ENCODE data around the gene TIRAP. TPM values are rescaled to one million over a fixed set of nuclear protein-coding genes. Genes with fewer than 3 reads are reported as not detected.
A peak's percentile ranks its signal among the peaks of the same experiment; 100 is the strongest.

TIRAP gene
- total and polyA plus RNA-seq, 8 donors: 5.3 to 8.2 (median 6.3) TPM

- 86 to 87% methylated on average over 5 of the region's 5 CpGs for WGBS, 2 donors
- H3K27ac ChIP-seq: no peak overlapping the region
- DNase-seq (no peak), FAIRE-seq (no peak), ATAC-seq (no peak)
- no peaks in the 10 kb centered on the region for H3K36me3 ChIP-seq
- H3K27me3 ChIP-seq: no peaks in the 10 kb centered on the region
- no peak overlapping the region for H3K4me3 ChIP-seq
- intact Hi-C loops (cut with DNase I): no loop called here
- no peak for TF ChIP-seq CTCF (IDR thresholded peaks at IDR 0.05)
- peaks cover 0 to 18% (median 3%) of the 10 kb centered on the region in 3 donors for H3K4me1 ChIP-seq
- H3K9me3 ChIP-seq: no peaks in the 10 kb centered on the region
These were observed 2.3 kb upstream of the TIRAP start for GRCh38 chr11:126280595-126280994.

GRCh38 chr11:126281245-126281644 is 1.6 kb upstream of the TIRAP start:
- no peaks in the 10 kb centered on the region for H3K36me3 ChIP-seq
- no peak overlapping the region for H3K27ac ChIP-seq
- H3K27me3 ChIP-seq: no peaks in the 10 kb centered on the region
- WGBS, 2 donors: 78 to 82% methylated on average over 6 of the region's 6 CpGs
- intact Hi-C loops (cut with DNase I): no loop called here
- no peak overlapping the region for H3K4me3 ChIP-seq
- H3K9me3 ChIP-seq: no peaks in the 10 kb centered on the region
- H3K4me1 ChIP-seq: peaks cover 0 to 18% (median 3%) of the 10 kb centered on the region in 3 donors
- no peak for DNase-seq
- no peak for FAIRE-seq
- no peak for ATAC-seq
- no peak for TF ChIP-seq CTCF (IDR thresholded peaks at IDR 0.05)

DNA sequence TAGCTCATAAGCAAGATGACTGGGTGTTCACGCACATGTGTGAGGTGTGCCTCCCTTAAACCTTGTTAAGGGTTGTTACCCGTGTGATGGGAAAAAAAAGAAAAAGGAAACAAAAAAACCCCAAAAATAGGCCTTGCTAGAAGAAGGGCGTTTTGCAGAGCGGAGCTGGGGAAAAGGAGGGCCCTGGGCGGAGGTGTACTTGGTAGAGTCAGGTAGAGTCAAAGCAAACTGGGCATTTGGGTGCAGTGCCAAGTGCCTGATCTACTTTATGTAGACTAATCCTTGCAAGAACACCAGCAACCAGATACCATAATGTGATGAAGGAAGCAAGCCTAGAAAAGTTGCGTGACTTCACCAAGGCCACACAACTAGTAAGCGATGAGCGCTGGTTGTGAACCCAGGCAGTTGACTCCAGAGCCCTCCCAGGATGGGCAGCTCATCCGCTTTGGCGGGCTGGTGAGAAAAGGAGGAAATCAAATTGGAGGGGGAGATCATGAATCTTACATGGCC is 1.2 kb upstream of the TIRAP start:
- no peak for DNase-seq
- peak overlapping the region in 1 of 4 donors; percentile 88 for H3K27ac ChIP-seq
- ATAC-seq: no peak

DNA sequence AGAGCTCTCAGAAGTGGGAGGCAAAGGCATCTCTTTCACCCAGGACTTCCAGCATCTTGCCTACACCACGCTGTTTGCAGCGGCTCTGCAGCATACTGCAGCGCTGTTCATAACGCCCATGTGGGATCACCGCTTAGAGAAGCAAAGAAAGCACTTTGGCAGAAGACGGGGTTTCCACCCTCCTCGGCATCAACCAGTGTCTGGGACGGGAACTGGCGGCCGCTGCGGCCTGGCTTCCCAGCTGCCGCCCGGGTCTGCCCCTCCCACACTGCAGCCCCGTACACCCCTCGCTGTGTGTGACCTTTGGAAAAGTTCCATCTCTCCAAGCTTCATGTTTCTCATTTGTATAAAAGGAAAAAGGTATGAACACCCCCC is 545 bp upstream of the TIRAP start:
- no peak for TF ChIP-seq CTCF (IDR thresholded peaks at IDR 0.05)
- Histone ChIP-seq H3K36me3 (no peaks in the 10 kb centered on the region), H3K4me1 (peaks cover 0 to 18% (median 3%) of the 10 kb centered on the region in 3 donors), H3K27me3 (no peaks in the 10 kb centered on the region), H3K27ac (peak overlapping the region; percentile 84 to 90 (median 88)), H3K9me3 (no peaks in the 10 kb centered on the region), H3K4me3 (peak overlapping the region; percentile 56 to 77 (median 72))
- DNase-seq (peak in 4 of 6 donors; percentile 34 to 71 (median 44)), FAIRE-seq (no peak), ATAC-seq (peak; percentile 56 to 75 (median 70))
- 2% methylated on average over 15 of the region's 15 CpGs for WGBS, 2 donors
- intact Hi-C loops (cut with DNase I): no loop called here

More for the DNA sequence above, 1.2 kb upstream of the TIRAP start:
- no peak for FAIRE-seq
- no peaks in the 10 kb centered on the region for H3K36me3 ChIP-seq
- H3K9me3 ChIP-seq: no peaks in the 10 kb centered on the region
- H3K4me1 ChIP-seq: peaks cover 0 to 18% (median 3%) of the 10 kb centered on the region in 3 donors
- H3K27me3 ChIP-seq: no peaks in the 10 kb centered on the region
- TF ChIP-seq CTCF (IDR thresholded peaks at IDR 0.05): no peak
- WGBS, 2 donors: 89 to 97% methylated on average over 10 of the region's 10 CpGs
- H3K4me3 ChIP-seq: no peak overlapping the region
- intact Hi-C loops (cut with DNase I): no loop called here

DNA sequence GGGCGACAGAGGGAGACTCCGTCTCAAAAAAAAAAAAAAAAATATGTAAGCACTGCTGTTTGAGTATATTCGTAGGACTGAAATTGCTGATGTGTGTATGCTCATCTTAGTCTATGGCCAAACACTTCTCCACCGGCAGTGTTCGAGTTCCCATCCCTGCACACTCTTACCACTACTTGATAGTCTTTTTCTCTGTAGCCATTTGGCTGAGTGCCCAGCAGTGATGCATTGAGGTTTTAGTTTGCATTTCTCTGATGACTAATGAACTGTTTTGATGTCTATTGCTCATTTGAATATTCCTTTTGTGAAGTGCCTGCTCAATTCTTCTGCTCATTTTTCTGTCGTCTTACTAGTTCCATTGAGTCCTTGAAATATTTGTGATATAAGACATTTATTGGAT is 1.9 kb downstream of the TIRAP start:
- intact Hi-C loops (cut with DNase I): no loop called here
- no peak for FAIRE-seq

More for the DNA sequence above, 1.9 kb downstream of the TIRAP start:
- no peak overlapping the region for H3K4me3 ChIP-seq
- TF ChIP-seq CTCF (IDR thresholded peaks at IDR 0.05): no peak
- no peak overlapping the region for H3K27ac ChIP-seq
- DNase-seq (peak in 3 of 6 donors; percentile 48 to 52 (median 52)), ATAC-seq (peak in 1 of 4 donors; percentile 10)
- H3K4me1 ChIP-seq: peaks cover 0 to 18% (median 3%) of the 10 kb centered on the region in 3 donors
- H3K36me3 ChIP-seq: no peaks in the 10 kb centered on the region
- WGBS, 2 donors: 80 to 88% methylated on average over 6 of the region's 6 CpGs
- no peaks in the 10 kb centered on the region for H3K27me3 ChIP-seq
- H3K9me3 ChIP-seq: no peaks in the 10 kb centered on the region

Data from pancreas (tissue), 10 donors.